Measurements from ENCODE around the gene BSG. TPM values are rescaled to one million over a fixed set of nuclear protein-coding genes. Genes with fewer than 3 reads are reported as not detected.

The BSG gene
- total RNA-seq, 4 donors from 2014 or later, result 313 to 793 (median 445) TPM

DNA sequence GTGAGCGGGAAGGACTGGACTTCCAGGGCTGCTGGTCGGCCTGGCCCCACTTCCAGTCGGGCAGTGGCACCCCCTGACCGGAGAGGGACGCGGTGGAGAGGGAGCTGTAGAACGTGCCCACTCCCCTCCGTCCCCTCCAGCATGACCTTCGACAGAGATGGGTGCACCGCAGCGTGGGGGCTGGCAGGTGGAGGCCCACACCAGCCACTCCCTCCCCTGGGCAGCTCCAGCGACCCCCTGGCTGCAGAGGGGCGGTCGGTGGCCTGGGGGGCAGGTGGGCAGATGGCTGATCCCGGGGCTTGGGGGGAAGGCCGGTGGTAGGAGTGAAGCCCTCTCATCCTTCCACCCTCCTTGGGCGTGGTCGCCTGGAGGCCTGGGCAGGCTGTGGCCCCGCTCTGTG, 19.7 kb downstream of the BSG start:
- TF ChIP-seq, protein P1, sequence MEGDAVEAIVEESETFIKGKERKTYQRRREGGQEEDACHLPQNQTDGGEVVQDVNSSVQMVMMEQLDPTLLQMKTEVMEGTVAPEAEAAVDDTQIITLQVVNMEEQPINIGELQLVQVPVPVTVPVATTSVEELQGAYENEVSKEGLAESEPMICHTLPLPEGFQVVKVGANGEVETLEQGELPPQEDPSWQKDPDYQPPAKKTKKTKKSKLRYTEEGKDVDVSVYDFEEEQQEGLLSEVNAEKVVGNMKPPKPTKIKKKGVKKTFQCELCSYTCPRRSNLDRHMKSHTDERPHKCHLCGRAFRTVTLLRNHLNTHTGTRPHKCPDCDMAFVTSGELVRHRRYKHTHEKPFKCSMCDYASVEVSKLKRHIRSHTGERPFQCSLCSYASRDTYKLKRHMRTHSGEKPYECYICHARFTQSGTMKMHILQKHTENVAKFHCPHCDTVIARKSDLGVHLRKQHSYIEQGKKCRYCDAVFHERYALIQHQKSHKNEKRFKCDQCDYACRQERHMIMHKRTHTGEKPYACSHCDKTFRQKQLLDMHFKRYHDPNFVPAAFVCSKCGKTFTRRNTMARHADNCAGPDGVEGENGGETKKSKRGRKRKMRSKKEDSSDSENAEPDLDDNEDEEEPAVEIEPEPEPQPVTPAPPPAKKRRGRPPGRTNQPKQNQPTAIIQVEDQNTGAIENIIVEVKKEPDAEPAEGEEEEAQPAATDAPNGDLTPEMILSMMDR (IDR thresholded peaks at IDR 0.05; ENCODE audit: low read depth), result no peak

DNA sequence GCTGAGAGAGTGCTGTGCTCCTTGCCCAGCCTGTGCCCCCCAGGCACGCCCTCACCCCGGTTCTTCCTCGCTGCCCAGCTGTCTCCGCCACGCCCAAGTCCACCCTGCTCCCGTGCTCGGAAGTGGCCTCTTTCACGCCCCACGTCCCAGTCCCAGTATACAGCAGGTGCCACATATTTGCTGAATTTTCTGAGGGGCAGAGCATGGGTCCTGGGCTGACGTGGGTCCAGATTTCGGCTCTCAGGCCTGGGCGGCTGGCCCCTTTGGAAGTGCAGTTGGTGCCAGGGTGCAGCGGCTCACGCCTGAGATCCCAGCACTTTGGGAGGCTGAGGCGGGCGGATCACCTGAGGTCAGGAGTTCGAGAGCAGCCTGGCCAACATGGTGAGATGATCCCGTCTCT, 20.7 kb downstream of the BSG start:
- TF ChIP-seq, protein P1 (IDR thresholded peaks at IDR 0.05; ENCODE audit: low read depth), result no peak

DNA sequence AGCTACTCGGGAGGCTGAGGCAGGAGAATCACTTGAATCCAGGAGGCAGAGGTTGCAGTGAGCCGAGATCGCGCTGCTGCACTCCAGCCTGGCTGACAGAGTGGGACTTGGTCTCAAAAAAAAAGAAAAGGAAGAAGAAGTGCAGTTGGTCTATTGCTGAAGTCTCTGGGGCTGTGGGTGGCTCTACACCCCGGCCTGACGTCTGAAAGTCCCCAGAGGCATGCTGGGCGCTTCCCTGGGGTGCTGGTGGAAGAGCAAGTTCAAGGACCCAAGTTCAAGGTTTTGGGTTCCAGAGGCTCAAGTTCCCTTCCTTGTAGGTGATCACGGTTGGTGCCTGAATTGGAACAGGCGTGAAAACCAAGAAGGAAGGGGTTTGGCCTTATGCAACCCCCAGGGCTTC, 21.1 kb downstream of the BSG start:
- TF ChIP-seq, protein P1 (IDR thresholded peaks at IDR 0.05; ENCODE audit: low read depth), result no peak

DNA sequence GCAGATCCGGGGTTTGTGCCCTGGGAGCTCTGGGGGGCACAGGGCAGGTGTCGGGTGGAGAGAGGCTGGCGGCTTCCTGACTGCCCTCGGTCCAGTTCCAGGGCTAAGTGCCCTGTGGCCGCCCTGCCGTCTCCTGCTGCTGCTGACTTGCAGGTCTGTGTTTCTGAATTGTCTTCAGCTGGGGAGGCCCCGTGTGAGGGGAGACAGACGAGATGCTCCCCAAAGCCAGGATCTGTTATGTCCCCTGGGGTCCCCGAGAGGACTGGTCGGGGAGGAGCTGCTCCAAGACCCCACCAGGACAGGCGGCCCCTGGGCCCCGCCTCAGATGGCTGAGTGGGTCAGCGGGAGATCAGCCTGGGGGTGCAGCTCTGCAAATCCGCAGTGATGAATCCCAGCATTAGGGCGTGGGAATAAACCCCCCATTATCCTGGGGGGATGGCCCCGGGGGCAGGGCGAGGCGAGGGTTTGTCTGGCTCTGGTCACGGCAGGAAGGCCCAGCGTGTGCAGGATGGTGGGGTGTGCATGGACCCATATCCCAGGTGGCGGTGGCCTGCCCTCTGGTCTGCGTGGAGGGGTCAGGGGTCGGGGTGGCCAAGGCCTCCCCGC, 22.0 kb downstream of the BSG start:
- TF ChIP-seq, protein P1 (IDR thresholded peaks at IDR 0.05; ENCODE audit: low read depth), result no peak

DNA sequence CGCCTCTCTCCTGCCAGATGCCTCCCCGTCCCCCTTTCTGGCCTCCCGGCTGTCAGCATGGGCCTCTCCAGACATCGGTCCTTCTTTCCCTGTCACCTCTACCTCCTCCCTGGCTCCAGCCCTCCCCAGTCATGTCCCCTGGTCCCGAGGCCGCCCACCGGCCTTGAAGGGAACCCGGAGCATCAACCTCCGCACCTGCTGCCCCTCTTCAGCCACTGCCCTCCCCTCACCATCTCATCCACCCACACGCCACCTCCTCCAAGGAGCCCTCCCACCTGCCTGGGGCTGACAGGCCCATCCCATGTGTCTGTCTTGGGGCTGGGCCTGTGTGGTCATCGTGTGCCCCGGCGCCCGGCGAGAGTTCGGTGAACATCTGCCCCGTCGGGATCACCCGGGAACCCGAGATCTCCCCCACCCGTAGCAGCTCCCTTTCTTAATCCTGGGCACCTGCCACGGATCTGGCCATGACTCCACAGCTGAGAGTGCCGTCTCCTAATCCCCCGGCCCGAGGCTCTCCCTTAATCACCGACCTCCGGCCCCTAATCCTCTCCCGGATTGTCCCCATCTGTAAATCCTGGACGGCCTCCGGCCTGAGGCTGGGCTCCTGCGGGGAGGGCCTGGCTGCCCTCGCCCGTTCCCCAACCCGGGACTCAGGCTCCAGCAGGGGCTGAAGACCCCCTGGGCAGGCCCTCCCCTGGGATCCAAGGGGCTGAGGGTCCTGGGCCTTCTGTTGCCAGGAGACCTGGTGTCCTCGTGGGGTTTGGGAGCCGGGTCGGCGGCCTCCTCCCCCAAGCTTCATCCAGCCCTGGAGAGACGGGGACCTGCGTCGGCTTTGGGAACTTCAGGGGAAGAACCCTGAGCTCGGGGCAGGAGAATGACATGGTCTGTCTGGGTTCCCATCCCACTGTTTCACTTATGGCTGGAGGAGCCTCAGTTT, 23.2 kb downstream of the BSG start:
- TF ChIP-seq, protein P1 (IDR thresholded peaks at IDR 0.05; ENCODE audit: low read depth), result no peak

DNA sequence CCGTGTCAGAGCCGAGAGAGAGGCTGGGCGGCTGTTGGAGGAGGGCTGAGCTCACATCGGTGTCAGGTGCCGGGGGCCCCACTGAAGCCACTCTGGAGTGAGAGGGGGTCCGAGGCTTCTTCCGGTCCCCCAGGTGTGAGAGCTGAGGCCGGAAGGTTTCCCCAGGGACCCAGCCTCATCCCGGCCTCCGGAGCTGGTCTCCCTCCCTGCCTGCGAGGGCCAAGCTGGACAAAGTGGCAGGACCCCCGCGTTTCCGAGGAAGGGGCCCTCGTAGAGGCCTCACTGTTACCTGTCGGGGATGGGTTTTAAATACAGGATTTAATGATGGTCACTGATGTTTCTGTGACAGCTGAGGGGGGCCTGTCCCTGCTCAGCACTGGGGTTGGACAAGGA, 23.9 kb downstream of the BSG start:
- TF ChIP-seq, protein P1 (IDR thresholded peaks at IDR 0.05; ENCODE audit: low read depth), result no peak

Data from subcutaneous adipose tissue (tissue), 4 donors.